GM21526 (cell line): ENCODE data around the gene ABLIM3.

Source experiments
- ATAC-seq: cut with Tn5 transposase; IDR thresholded peaks from one replicate; pipeline ENCODE4 v1.9.1; 2021; ENCODE audit warnings: moderate library complexity; ENCODE audit not compliant: unreplicated experiment, low FRiP score

Gene ABLIM3

GRCh38 chr5:149301049-149301743 is 159.9 kb downstream of the ABLIM3 start:
- ATAC-seq, result no peak

GRCh38 chr5:149301744-149302380 is 160.6 kb downstream of the ABLIM3 start:
- no peak for ATAC-seq

- no peak for ATAC-seq
Measured at GRCh38 chr5:149302641-149303040, 161.3 kb downstream of the ABLIM3 start.

- no peak for ATAC-seq
Measured at GRCh38 chr5:149303210-149303609, 161.9 kb downstream of the ABLIM3 start.

GRCh38 chr5:149304195-149305078 is 163.1 kb downstream of the ABLIM3 start:
- ATAC-seq, result no peak

- no peak for ATAC-seq
Measured at GRCh38 chr5:149309354-149309753, 168.1 kb downstream of the ABLIM3 start.
